Gastrocnemius medialis (tissue), 4 donors: ENCODE measurements around the gene LYG1. TPM values are rescaled to one million over a fixed set of nuclear protein-coding genes. Genes with fewer than 3 reads are reported as not detected.

Experiments
- ATAC-seq, 2 donors: fragments of 150-250 bp; one replicate each; pipeline ENCODE4 v1.9.1; 2016
- DNase-seq, 2 donors: peaks; one replicate each; pipeline ENCODE4 v3.0.0-alpha.2; 2019
- H3K27ac ChIP-seq, 4 donors: fragments of 200-600 bp; sonication (generic); 1 replicate in 1 of 4; 2 replicates in 3 of 4; pipeline ENCODE4 v1.5.1; 2016 to 2018; ENCODE audit warnings: mild to moderate bottlenecking in 2 of 4, moderate library complexity in 1 of 4
- H3K27me3 ChIP-seq, 3 donors: fragments of 200-600 bp; sonication (generic) in 2 of 3; 1 replicate in 1 of 3; 2 replicates in 2 of 3; pipeline versions ENCODE4 v1.5.1 to v1.6.0; 2016 to 2019; ENCODE audit warnings: mild to moderate bottlenecking in 1 of 3, moderate library complexity in 1 of 3
- H3K36me3 ChIP-seq, 2 donors: fragments of 200-600 bp; sonication (generic) in 1 of 2; one replicate each; pipeline ENCODE4 v1.5.1; 2017 to 2018
- H3K4me1 ChIP-seq, 2 donors: fragments of 200-600 bp; sonication (generic) in 1 of 2; one replicate each; pipeline ENCODE4 v1.5.1; 2016 to 2017; ENCODE audit warnings: mild to moderate bottlenecking in 2 of 2
- H3K4me3 ChIP-seq, 4 donors: fragments of 200-600 bp; sonication (generic) in 3 of 4; 1 replicate in 1 of 4; 2 replicates in 3 of 4; pipeline ENCODE4 v1.5.1; 2016 to 2019; ENCODE audit warnings: mild to moderate bottlenecking in 2 of 4
- H3K9me3 ChIP-seq, 3 donors: fragments of 200-600 bp; sonication (generic) in 2 of 3; 1 replicate in 1 of 3; 2 replicates in 2 of 3; pipeline ENCODE4 v1.5.1; 2016 to 2019
- CTCF ChIP-seq, 5 experiments: fragments of 450-650 bp in 3 of 5; fragments of 200-600 bp in 2 of 5; sonication (generic) in 2 of 5; IDR thresholded peaks in 4 of 5; conservative IDR thresholded peaks in 1 of 5; 1 replicate in 4 of 5; 2 replicates in 1 of 5; pipeline ENCODE4 v1.5.1; 2016 to 2019; ENCODE audit warnings: antibody characterized with exemption in 5 of 5, mild to moderate bottlenecking in 3 of 5, moderate library complexity in 3 of 5
- POLR2A ChIP-seq, 2 donors: fragments of 450-650 bp; IDR thresholded peaks; one replicate each; pipeline ENCODE4 v1.6.1; 2017; ENCODE audit warnings: antibody characterized with exemption in 2 of 2, mild to moderate bottlenecking in 2 of 2, moderate library complexity in 2 of 2
- in situ Hi-C, 4 donors: fragments of 200-750 bp; cut with MboI; loops; one replicate each; pipeline versions ENCODE4 v1.15.0 to v1.8.0; 2017; ENCODE audit warnings: low sequenced_read_pairs in 4 of 4
- intact Hi-C: fragments of 100-400 bp; cut with DNase I; formaldehyde crosslinking; loops from one replicate; pipeline ENCODE4 v1.15.1; 2023; ENCODE audit warnings: low total_unique reads
- total RNA-seq, 4 donors: library from RNA; depleted of rRNA; stranded (reverse); fragments of >200 nt; gene quantifications; one replicate each; pipeline versions ENCODE4 v1.1.0 to v1.2.3, GENCODE V29; 2016

The LYG1 gene
- total RNA-seq, 4 donors from 2014 or later = 0.67 TPM; not detected in 3

DNA sequence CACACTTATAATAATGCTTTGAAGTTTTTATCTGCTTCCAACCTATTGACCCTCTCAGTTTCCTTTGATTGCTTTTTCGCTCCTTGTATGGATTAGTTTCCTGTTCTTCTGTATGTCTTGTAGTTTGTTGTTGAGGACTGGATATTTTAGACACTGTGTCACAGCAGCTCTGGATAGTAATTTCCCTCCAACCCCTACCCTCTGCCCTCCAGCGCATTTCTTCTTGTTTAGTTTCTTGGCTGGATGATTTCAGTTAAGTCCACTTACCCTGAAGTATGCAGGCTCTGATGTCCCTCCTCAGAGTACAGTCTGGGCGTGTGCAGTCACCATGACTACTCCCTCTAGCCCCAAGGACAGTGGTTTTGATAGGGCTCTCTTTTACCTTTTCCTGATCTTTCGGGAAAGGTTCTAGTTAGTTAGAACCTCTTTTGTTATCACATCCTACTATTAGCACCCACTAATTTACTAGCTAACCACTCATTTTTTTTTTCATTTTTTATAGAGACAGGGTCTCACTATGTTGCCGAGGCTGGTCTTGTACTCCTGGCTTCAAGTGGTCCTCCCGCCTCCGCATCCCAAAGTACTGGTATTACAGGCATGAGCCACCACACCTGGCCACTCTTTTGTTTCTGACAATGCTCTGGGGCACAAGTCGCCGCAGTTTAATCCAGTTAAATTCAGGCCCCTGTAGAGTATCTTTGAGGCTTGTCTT is 16.3 kb upstream of the LYG1 start:
- H3K27ac ChIP-seq = no peak overlapping the region
- DNase-seq (no peak), ATAC-seq (no peak)
- H3K9me3 ChIP-seq = no peaks in the 10 kb centered on the region
- H3K4me1 ChIP-seq = no peaks in the 10 kb centered on the region
- TF ChIP-seq CTCF (IDR thresholded peaks at IDR 0.05 in 4 of 5, conservative IDR thresholded peaks at IDR 0.05 in 1 of 5) (no peak), POLR2A (IDR thresholded peaks at IDR 0.05) (no peak)
- no peak overlapping the region for H3K4me3 ChIP-seq
- intact Hi-C loops = no loop called here
- peaks cover 0 to 53% of the 10 kb centered on the region in 2 donors for H3K36me3 ChIP-seq
- in situ Hi-C loops = no loop called here
- H3K27me3 ChIP-seq = no peaks in the 10 kb centered on the region

- in situ Hi-C loops = no loop called here
Observed at GRCh38 chr2:99299580-99299979, 1.4 kb downstream of the LYG1 start.

DNA sequence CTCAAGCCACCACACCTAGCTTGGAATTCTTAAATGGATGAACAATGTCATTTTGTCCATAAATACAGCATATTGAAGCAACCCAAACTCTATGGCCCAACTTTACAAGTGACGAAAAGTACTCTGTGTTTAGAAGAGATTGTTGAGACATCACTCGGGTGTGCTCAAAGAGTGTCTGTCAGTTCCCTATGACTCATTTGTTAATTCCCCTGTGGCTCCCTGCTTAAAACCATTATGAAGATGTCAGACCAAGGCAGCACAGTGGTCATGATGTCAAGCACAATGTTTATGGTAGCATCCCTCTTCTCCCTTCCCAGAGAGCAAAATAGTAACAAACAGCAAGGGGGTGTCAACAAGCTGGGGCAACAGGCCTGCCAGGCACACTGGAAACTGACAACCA is 3.0 kb downstream of the LYG1 start:
- intact Hi-C loops = no loop called here

More at GRCh38 chr2:99299580-99299979, 1.4 kb downstream of the LYG1 start:
- Histone ChIP-seq H3K4me3 (no peak overlapping the region), H3K27ac (no peak overlapping the region), H3K36me3 (peaks cover 0 to 17% of the 10 kb centered on the region in 2 donors), H3K9me3 (no peaks in the 10 kb centered on the region), H3K27me3 (no peaks in the 10 kb centered on the region), H3K4me1 (no peaks in the 10 kb centered on the region)
- ATAC-seq = no peak
- intact Hi-C loops = no loop called here
- no peak for DNase-seq
- TF ChIP-seq POLR2A (IDR thresholded peaks at IDR 0.05) = no peak

DNA sequence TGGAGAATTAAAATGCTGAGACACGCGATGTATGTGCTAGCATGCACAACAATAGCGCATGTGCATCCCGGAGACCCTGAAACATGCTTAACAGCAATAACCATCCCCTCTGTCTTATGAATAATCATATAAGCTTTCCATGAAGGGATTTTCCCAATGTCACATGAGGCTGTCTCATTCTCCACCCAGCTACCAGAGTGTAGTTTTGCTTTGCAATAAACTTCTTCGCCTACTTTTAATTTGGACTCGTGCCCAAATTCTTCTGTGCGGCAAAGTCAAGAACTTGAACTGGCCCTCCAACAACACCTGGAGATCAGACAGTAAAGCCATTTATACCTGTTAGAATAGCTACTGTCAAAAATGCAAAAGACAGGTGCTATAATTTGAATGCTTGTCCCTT is 15.5 kb downstream of the LYG1 start:
- in situ Hi-C loops = no loop called here
- Histone ChIP-seq H3K4me3 (no peak overlapping the region), H3K4me1 (no peaks in the 10 kb centered on the region), H3K36me3 (peaks cover 0 to 35% of the 10 kb centered on the region in 2 donors), H3K27ac (no peak overlapping the region), H3K27me3 (no peaks in the 10 kb centered on the region), H3K9me3 (no peaks in the 10 kb centered on the region)
- no peak for ATAC-seq
- intact Hi-C loops = no loop called here
- TF ChIP-seq POLR2A (IDR thresholded peaks at IDR 0.05) (no peak), CTCF (IDR thresholded peaks at IDR 0.05 in 4 of 5, conservative IDR thresholded peaks at IDR 0.05 in 1 of 5) (no peak)
- no peak for DNase-seq

More for the DNA sequence above, 3.0 kb downstream of the LYG1 start:
- no peaks in the 10 kb centered on the region for H3K9me3 ChIP-seq
- in situ Hi-C loops = no loop called here
- ATAC-seq (no peak), DNase-seq (no peak)
- H3K4me3 ChIP-seq = no peak overlapping the region
- no peaks in the 10 kb centered on the region for H3K4me1 ChIP-seq
- no peak overlapping the region for H3K27ac ChIP-seq
- H3K36me3 ChIP-seq = peaks cover 0 to 13% of the 10 kb centered on the region in 2 donors
- H3K27me3 ChIP-seq = no peaks in the 10 kb centered on the region
- TF ChIP-seq POLR2A (IDR thresholded peaks at IDR 0.05) (no peak), CTCF (IDR thresholded peaks at IDR 0.05 in 4 of 5, conservative IDR thresholded peaks at IDR 0.05 in 1 of 5) (no peak)

DNA sequence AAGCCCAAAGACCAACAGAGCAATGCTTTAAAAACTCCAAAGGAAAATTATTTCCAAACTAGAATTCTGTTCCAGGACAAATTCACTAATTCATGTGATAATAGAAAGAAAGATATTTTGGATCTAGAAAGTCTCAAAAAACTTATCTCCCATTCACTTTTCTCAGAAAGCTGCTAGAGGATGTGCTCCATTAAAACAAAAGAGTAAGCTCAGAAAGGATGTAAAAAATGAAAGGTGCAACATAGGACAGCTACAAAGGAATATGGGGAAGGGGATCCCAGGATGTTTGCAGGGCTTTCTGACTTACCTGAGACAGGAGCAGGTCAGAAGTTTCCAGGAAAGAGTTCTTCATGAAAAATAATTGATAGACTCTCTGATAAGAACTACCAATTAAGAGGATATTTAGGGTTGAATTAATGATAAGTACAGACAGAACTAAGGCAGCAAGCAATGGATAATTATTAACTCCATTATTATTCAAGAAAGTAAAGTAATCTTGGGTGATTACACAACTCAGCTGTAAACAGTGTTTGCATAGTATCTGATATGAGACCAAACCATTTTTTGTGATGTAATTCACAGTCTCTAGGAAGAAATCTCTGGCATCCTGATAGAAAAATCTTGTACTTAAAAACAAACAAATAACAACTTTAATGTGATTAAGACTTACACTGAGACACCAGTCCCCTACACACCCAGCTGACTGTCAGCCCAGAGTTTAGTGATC is 20.9 kb downstream of the LYG1 start:
- Histone ChIP-seq H3K36me3 (peaks cover 0 to 24% of the 10 kb centered on the region in 2 donors), H3K4me3 (no peak overlapping the region), H3K9me3 (no peaks in the 10 kb centered on the region), H3K4me1 (no peaks in the 10 kb centered on the region), H3K27ac (no peak overlapping the region), H3K27me3 (no peaks in the 10 kb centered on the region)
- intact Hi-C loops (no loop called here), in situ Hi-C loops (no loop called here)
- ATAC-seq (no peak), DNase-seq (no peak)
- TF ChIP-seq CTCF (IDR thresholded peaks at IDR 0.05 in 4 of 5, conservative IDR thresholded peaks at IDR 0.05 in 1 of 5) (no peak), POLR2A (IDR thresholded peaks at IDR 0.05) (no peak)
